Measurements from ENCODE around the gene CAPZB. TPM values are rescaled to one million over a fixed set of nuclear protein-coding genes. Genes with fewer than 3 reads are reported as not detected.

Gene CAPZB
- total RNA-seq, 1 donor from 2014 or later: 93.6 TPM

DNA sequence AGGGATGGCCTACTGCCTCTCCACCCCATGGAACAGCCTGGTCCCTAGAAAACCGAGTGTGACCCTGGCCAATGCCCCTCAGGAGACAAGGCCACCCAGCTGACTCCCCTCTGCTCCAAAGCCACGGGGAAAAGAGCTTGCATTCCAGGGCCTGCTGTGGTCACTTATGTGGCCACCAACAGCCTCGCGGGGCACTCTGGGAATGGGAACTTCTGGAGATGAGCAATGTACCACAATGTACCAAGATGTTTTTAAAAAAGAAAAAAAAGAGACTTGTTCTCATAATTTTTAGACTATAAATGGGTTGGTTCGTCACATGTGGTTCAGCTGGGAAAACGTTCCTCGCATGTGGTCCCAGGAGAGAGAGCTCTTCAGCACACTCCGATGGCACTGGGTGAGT, 110.4 kb downstream of the CAPZB start:
- H3K27me3 ChIP-seq (ENCODE audit: control insufficient read depth, insufficient read depth, low read length): no peaks in the 10 kb centered on the region
- no peak overlapping the region for H3K4me3 ChIP-seq (ENCODE audit: low read depth, low read length)
- H3K36me3 ChIP-seq (ENCODE audit: control insufficient read depth, insufficient read depth, low read length): peaks cover 3% of the 10 kb centered on the region
- TF ChIP-seq, protein P1, sequence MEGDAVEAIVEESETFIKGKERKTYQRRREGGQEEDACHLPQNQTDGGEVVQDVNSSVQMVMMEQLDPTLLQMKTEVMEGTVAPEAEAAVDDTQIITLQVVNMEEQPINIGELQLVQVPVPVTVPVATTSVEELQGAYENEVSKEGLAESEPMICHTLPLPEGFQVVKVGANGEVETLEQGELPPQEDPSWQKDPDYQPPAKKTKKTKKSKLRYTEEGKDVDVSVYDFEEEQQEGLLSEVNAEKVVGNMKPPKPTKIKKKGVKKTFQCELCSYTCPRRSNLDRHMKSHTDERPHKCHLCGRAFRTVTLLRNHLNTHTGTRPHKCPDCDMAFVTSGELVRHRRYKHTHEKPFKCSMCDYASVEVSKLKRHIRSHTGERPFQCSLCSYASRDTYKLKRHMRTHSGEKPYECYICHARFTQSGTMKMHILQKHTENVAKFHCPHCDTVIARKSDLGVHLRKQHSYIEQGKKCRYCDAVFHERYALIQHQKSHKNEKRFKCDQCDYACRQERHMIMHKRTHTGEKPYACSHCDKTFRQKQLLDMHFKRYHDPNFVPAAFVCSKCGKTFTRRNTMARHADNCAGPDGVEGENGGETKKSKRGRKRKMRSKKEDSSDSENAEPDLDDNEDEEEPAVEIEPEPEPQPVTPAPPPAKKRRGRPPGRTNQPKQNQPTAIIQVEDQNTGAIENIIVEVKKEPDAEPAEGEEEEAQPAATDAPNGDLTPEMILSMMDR (IDR thresholded peaks at IDR 0.05; ENCODE audit: insufficient read depth, low read length, poor library complexity, severe bottlenecking): no peak
- no peak for DNase-seq (ENCODE audit: low read depth)

DNA sequence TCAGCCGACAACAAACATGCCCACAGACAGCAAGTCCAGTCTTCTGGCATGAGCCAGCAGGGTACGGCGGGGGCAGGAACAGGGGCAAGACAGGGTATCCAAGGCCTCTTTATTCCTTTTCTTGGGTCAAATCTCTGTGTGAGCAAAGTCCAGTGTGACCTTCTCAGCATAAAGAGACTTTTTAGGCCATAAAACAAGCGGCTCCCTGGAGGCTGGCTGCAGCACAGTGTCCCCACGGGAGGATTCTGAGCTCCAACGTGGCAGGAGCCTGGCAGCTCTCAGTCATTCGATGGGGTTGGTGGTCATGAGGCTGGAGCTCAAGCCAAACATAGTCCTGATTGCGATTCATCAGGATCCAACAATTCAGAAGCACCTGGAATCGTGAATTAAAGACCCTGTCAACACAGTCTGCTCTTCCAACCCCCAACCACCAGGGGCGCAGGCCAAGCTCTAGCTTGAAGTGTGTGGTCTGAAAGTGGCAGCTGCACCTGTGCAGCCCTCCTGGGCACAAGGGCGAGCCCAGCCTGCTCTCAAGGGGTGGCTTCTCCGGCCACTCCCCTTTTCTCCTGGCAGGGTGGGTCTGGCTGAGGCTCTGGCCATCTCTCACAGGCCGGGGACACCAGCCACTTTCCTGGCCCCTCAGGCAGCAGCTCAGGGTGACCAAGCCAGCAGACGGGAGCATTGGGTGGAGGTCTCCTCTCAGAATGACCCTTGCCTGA, 111.1 kb downstream of the CAPZB start:
- H3K36me3 ChIP-seq (ENCODE audit: control insufficient read depth, insufficient read depth, low read length): peaks cover 3% of the 10 kb centered on the region
- no peak for DNase-seq (ENCODE audit: low read depth)
- H3K27me3 ChIP-seq (ENCODE audit: control insufficient read depth, insufficient read depth, low read length): no peaks in the 10 kb centered on the region
- TF ChIP-seq, protein P1 (IDR thresholded peaks at IDR 0.05; ENCODE audit: insufficient read depth, low read length, poor library complexity, severe bottlenecking): peak; percentile 64
- H3K4me3 ChIP-seq (ENCODE audit: low read depth, low read length): no peak overlapping the region

DNA sequence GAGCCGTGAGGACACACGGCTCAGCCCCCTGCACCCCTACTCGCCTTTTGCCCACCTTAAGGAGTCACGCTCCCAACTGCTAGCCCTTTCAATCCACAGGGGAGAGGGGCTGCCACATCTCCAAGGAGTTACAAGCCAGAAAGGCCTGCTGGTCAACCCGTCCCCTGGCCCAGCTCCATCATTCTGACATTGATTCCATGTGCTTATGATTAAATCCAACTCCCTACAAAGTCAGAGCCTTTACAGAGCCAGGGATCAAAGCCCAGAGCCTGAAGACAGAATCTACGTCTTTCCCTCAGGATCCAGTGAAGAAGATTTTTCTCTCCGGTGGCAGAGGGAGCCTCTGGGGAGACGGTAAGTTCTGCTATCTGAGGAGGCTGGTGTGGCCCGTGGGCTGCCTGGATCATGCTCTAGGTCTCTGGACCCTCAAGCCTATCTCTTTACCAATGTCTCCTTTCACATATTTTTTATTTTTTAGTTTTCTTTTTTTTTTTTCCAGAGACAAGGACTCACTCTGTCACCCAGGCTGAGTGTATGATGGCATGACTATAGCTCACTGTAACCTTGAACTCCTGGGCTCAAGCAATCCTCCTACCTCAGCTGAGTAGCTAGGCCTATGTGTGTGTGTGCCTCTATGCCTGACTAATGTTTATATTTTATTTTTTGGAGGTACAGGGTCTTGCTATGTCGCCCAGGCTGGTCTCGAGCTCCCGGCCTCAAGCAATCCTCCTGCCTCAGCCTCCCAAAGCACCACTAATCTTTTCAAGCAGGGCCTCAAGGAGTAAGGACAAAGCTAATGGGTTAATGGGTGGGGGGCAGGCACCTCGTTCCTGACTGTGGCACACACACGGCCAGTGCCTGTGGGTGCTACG, 111.9 kb downstream of the CAPZB start:
- Histone ChIP-seq H3K4me3 (ENCODE audit: low read depth, low read length) (no peak overlapping the region), H3K36me3 (ENCODE audit: control insufficient read depth, insufficient read depth, low read length) (peaks cover 1% of the 10 kb centered on the region), H3K27me3 (ENCODE audit: control insufficient read depth, insufficient read depth, low read length) (no peaks in the 10 kb centered on the region)
- DNase-seq (ENCODE audit: low read depth): no peak
- TF ChIP-seq, protein P1 (IDR thresholded peaks at IDR 0.05; ENCODE audit: insufficient read depth, low read length, poor library complexity, severe bottlenecking): no peak

DNA sequence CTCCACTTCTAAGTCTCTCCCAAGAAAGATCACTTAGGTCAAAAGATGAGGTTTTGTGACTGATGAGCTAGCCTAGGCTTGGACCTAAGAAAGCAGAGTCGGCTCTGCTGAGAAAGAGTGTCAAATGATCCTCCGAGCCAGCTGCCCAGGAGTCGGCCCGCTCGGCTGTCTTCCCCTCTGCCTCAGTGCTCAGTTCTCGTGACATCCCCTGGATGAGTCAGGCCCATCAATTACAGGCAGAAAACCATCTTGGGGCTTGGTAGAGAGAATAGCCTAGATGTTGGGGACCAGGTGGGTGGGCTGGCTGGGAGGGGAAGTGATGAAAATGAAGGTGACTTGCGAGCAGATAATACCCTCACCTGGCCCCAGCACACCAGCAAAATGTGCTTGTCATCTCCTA, 112.7 kb downstream of the CAPZB start:
- Histone ChIP-seq H3K36me3 (ENCODE audit: control insufficient read depth, insufficient read depth, low read length) (peaks cover 1% of the 10 kb centered on the region), H3K27me3 (ENCODE audit: control insufficient read depth, insufficient read depth, low read length) (no peaks in the 10 kb centered on the region), H3K4me3 (ENCODE audit: low read depth, low read length) (no peak overlapping the region)
- TF ChIP-seq, protein P1 (IDR thresholded peaks at IDR 0.05; ENCODE audit: insufficient read depth, low read length, poor library complexity, severe bottlenecking): no peak
- DNase-seq (ENCODE audit: low read depth): no peak

DNA sequence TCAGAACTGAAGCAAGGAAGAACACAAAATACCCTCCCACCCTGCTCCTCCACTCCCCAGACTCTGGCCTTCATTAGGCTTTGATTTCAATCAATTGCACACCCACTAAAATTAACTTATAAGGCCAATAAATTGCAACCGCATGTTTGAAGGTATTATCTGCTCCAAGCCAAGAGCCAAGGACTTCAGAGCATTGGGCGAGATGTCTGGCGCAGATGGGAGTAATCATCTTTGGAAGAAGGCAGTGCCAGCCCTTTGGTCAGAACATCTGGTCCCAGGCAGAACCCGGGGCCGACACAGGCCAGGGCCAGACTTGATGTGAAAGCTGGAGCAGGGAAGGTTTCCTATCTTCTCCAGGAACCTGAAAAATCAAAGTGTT, 113.2 kb downstream of the CAPZB start:
- peaks cover 1% of the 10 kb centered on the region for H3K36me3 ChIP-seq (ENCODE audit: control insufficient read depth, insufficient read depth, low read length)
- no peak for DNase-seq (ENCODE audit: low read depth)
- H3K4me3 ChIP-seq (ENCODE audit: low read depth, low read length): no peak overlapping the region
- no peaks in the 10 kb centered on the region for H3K27me3 ChIP-seq (ENCODE audit: control insufficient read depth, insufficient read depth, low read length)
- TF ChIP-seq, protein P1 (IDR thresholded peaks at IDR 0.05; ENCODE audit: insufficient read depth, low read length, poor library complexity, severe bottlenecking): no peak
